Astrocyte (in vitro differentiated cells and primary cell): ENCODE data around the gene ADGRG6. TPM values are rescaled to one million over a fixed set of nuclear protein-coding genes. Genes with fewer than 3 reads are reported as not detected.
A peak's percentile ranks its signal among the peaks of the same experiment; 100 is the strongest.

Experiments
- DNase-seq: peaks from one replicate; pipeline ENCODE4 v3.0.0-alpha.2; 2010; ENCODE audit warnings: low read depth
- FAIRE-seq: peaks from 2 replicates; lab custom pipeline; 2011; peaks lifted over from hg19 to GRCh38; lab: Jason Lieb, UNC
- H2AFZ ChIP-seq: 2 replicates; pipeline ENCODE4 v1.6.0; 2012; ENCODE audit warnings: low read depth, low read length, inconsistent platforms
- H3K27ac ChIP-seq: 2 replicates; pipeline ENCODE4 v1.5.1; 2011; ENCODE audit warnings: low read depth, low read length, inconsistent platforms
- H3K27me3 ChIP-seq: 2 replicates; pipeline ENCODE4 v1.6.0; 2011; ENCODE audit warnings: low read length, inconsistent platforms; ENCODE audit not compliant: insufficient read depth
- H3K36me3 ChIP-seq: 2 replicates; pipeline ENCODE4 v1.5.1; 2011; ENCODE audit warnings: low read length, inconsistent platforms; ENCODE audit not compliant: insufficient read depth
- H3K4me1 ChIP-seq: 2 replicates; pipeline ENCODE4 v1.5.1; 2011; ENCODE audit warnings: low read length, inconsistent platforms; ENCODE audit not compliant: insufficient read depth
- H3K4me2 ChIP-seq: 2 replicates; pipeline ENCODE4 v1.6.0; 2012; ENCODE audit warnings: low read length, inconsistent platforms
- H3K4me3 ChIP-seq: 2 replicates; pipeline ENCODE4 v1.5.1; 2011; ENCODE audit warnings: low read depth, mild to moderate bottlenecking, low read length, inconsistent platforms; ENCODE audit not compliant: insufficient read depth
- H3K79me2 ChIP-seq: 2 replicates; pipeline ENCODE4 v1.6.0; 2012; ENCODE audit warnings: mild to moderate bottlenecking, low read length, inconsistent platforms; ENCODE audit not compliant: insufficient read depth
- H3K9ac ChIP-seq: 2 replicates; pipeline ENCODE4 v1.6.0; 2012; ENCODE audit warnings: mild to moderate bottlenecking, low read length, inconsistent platforms
- H3K9me3 ChIP-seq: 2 replicates; pipeline ENCODE4 v1.5.1; 2012; ENCODE audit warnings: low read depth, mild to moderate bottlenecking, low read length, inconsistent platforms; ENCODE audit not compliant: insufficient read depth
- H4K20me1 ChIP-seq: 2 replicates; pipeline ENCODE4 v1.6.0; 2012; ENCODE audit warnings: low read length, inconsistent platforms; ENCODE audit not compliant: insufficient read depth
- H3K27ac Mint-ChIP-seq: one replicate; pipeline ENCODE4 v1.8.0; 2021; ENCODE audit warnings: mild to moderate bottlenecking, mixed read lengths; ENCODE audit not compliant: unreplicated experiment
- H3K27me3 Mint-ChIP-seq: one replicate; pipeline ENCODE4 v1.8.0; 2021; ENCODE audit warnings: low read depth, mixed read lengths; ENCODE audit not compliant: unreplicated experiment
- H3K36me3 Mint-ChIP-seq: one replicate; pipeline ENCODE4 v1.8.0; 2021; ENCODE audit warnings: low read depth, mixed read lengths; ENCODE audit not compliant: unreplicated experiment
- H3K4me1 Mint-ChIP-seq: one replicate; pipeline ENCODE4 v1.8.0; 2021; ENCODE audit warnings: low read depth, mixed read lengths; ENCODE audit not compliant: unreplicated experiment
- H3K4me3 Mint-ChIP-seq: one replicate; pipeline ENCODE4 v1.8.0; 2021; ENCODE audit warnings: mild to moderate bottlenecking, moderate library complexity, mixed read lengths; ENCODE audit not compliant: unreplicated experiment
- H3K9me3 Mint-ChIP-seq: one replicate; pipeline ENCODE4 v1.8.0; 2021; ENCODE audit warnings: mild to moderate bottlenecking, mixed read lengths; ENCODE audit not compliant: unreplicated experiment
- CTCF ChIP-seq: IDR thresholded peaks from 2 replicates; pipeline ENCODE4 v1.5.1; 2011; ENCODE audit warnings: low read depth, mild to moderate bottlenecking, inconsistent platforms, low read length, moderate library complexity; ENCODE audit not compliant: insufficient read depth
- EZH2 ChIP-seq: IDR thresholded peaks from 2 replicates; pipeline ENCODE4 v1.6.1; 2012; ENCODE audit warnings: mild to moderate bottlenecking, low read length, inconsistent platforms; ENCODE audit not compliant: insufficient read depth
- total RNA-seq: library from RNA; stranded (reverse); gene quantifications from 2 replicates; pipeline ENCODE4 v1.2.1, GENCODE V29; 2021

Gene ADGRG6
- total RNA-seq, 1 donor from 2014 or later: 98.2 TPM

GRCh38 chr6:142377497-142377848 lies 75.7 kb downstream of the ADGRG6 start:
- no peak for TF ChIP-seq CTCF
- Mint-ChIP-seq H3K9me3 (no peaks in the 10 kb centered on the region), H3K27ac (peak overlapping the region; percentile 99), H3K4me3 (no peak overlapping the region), H3K4me1 (peaks cover 64% of the 10 kb centered on the region), H3K27me3 (no peaks in the 10 kb centered on the region), H3K36me3 (peaks cover 4% of the 10 kb centered on the region)
- Histone ChIP-seq H3K9ac (no peak overlapping the region), H4K20me1 (no peaks in the 10 kb centered on the region), H2AFZ (no peak overlapping the region), H3K27ac (no peak overlapping the region), H3K36me3 (no peaks in the 10 kb centered on the region), H3K4me3 (no peak overlapping the region), H3K4me1 (peaks cover 28% of the 10 kb centered on the region), H3K4me2 (no peak overlapping the region), H3K27me3 (no peaks in the 10 kb centered on the region), H3K79me2 (no peaks in the 10 kb centered on the region), H3K9me3 (no peaks in the 10 kb centered on the region)
- FAIRE-seq: peak; percentile 60
- no peak for DNase-seq

- H3K9me3 Mint-ChIP-seq: no peaks in the 10 kb centered on the region
- Histone ChIP-seq H3K4me3 (no peak overlapping the region), H3K9ac (no peak overlapping the region), H3K36me3 (no peaks in the 10 kb centered on the region), H4K20me1 (no peaks in the 10 kb centered on the region), H3K27me3 (no peaks in the 10 kb centered on the region), H3K4me1 (peaks cover 26% of the 10 kb centered on the region), H3K27ac (peak overlapping the region; percentile 21), H3K9me3 (no peaks in the 10 kb centered on the region), H3K79me2 (no peaks in the 10 kb centered on the region), H2AFZ (no peak overlapping the region), H3K4me2 (peak overlapping the region; percentile 37)
- peak; percentile 77 for FAIRE-seq
- H3K27ac Mint-ChIP-seq: peak overlapping the region; percentile 96
- H3K4me3 Mint-ChIP-seq: no peak overlapping the region
- peaks cover 4% of the 10 kb centered on the region for H3K36me3 Mint-ChIP-seq
- peaks cover 63% of the 10 kb centered on the region for H3K4me1 Mint-ChIP-seq
- peak; percentile 94 for DNase-seq
- H3K27me3 Mint-ChIP-seq: no peaks in the 10 kb centered on the region
- TF ChIP-seq CTCF (no peak), EZH2 (no peak)
Measured at GRCh38 chr6:142378138-142378875, 76.5 kb downstream of the ADGRG6 start.

- Mint-ChIP-seq H3K27me3 (no peaks in the 10 kb centered on the region), H3K36me3 (peaks cover 4% of the 10 kb centered on the region), H3K27ac (peak overlapping the region; percentile 71), H3K4me3 (peak overlapping the region; percentile 23), H3K4me1 (peaks cover 60% of the 10 kb centered on the region), H3K9me3 (no peaks in the 10 kb centered on the region)
- H3K9ac ChIP-seq: no peak overlapping the region
- no peak overlapping the region for H2AFZ ChIP-seq
- H3K4me2 ChIP-seq: no peak overlapping the region
- DNase-seq (no peak), FAIRE-seq (no peak)
- no peaks in the 10 kb centered on the region for H3K27me3 ChIP-seq
- H4K20me1 ChIP-seq: no peaks in the 10 kb centered on the region
- peaks cover 20% of the 10 kb centered on the region for H3K4me1 ChIP-seq
- no peaks in the 10 kb centered on the region for H3K36me3 ChIP-seq
- H3K9me3 ChIP-seq: no peaks in the 10 kb centered on the region
- no peak overlapping the region for H3K4me3 ChIP-seq
- no peak overlapping the region for H3K27ac ChIP-seq
- TF ChIP-seq CTCF: no peak
- no peaks in the 10 kb centered on the region for H3K79me2 ChIP-seq
Measured at GRCh38 chr6:142380626-142381025, 78.8 kb downstream of the ADGRG6 start.
